Hepatocyte (in vitro differentiated cells): Measurements from ENCODE around the gene MADD.

Source experiments
- CTCF ChIP-seq: fragments of 200-600 bp; sonication (generic); IDR thresholded peaks from 2 replicates; pipeline ENCODE4 v1.5.1; 2016; ENCODE audit warnings: antibody characterized with exemption, mild to moderate bottlenecking; ENCODE audit not compliant: poor library complexity
- EZH2 ChIP-seq: fragments of 200-600 bp; sonication (generic); IDR thresholded peaks from 2 replicates; pipeline ENCODE4 v1.6.1; 2016; ENCODE audit warnings: antibody characterized with exemption, mild to moderate bottlenecking, borderline replicate concordance
- EZH2phosphoT487 ChIP-seq: fragments of 200-600 bp; sonication (generic); IDR thresholded peaks from one replicate; pipeline ENCODE4 v1.6.1; 2018; ENCODE audit warnings: antibody characterized with exemption, mild to moderate bottlenecking, low read depth, moderate library complexity; ENCODE audit not compliant: unreplicated experiment, severe bottlenecking

- TF ChIP-seq EZH2phosphoT487 (no peak), CTCF (no peak), EZH2 (no peak)
Observed at GRCh38 chr11:47375020-47375419, 105.1 kb downstream of the MADD start.
